Stimulated activated CD8-positive, alpha-beta memory T cell treated with anti-CD3 and anti-CD28 coated beads, Interleukin-7, amount 100 ng/mL, for 4 hours (primary cell): ENCODE data around the gene SHOX.

Experiments used
- DNase-seq, 2 donors: peaks; one replicate each; pipeline ENCODE4 v3.0.0-alpha.2; 2020; ENCODE audit warnings: low read depth in 2 of 2

Gene SHOX

DNA sequence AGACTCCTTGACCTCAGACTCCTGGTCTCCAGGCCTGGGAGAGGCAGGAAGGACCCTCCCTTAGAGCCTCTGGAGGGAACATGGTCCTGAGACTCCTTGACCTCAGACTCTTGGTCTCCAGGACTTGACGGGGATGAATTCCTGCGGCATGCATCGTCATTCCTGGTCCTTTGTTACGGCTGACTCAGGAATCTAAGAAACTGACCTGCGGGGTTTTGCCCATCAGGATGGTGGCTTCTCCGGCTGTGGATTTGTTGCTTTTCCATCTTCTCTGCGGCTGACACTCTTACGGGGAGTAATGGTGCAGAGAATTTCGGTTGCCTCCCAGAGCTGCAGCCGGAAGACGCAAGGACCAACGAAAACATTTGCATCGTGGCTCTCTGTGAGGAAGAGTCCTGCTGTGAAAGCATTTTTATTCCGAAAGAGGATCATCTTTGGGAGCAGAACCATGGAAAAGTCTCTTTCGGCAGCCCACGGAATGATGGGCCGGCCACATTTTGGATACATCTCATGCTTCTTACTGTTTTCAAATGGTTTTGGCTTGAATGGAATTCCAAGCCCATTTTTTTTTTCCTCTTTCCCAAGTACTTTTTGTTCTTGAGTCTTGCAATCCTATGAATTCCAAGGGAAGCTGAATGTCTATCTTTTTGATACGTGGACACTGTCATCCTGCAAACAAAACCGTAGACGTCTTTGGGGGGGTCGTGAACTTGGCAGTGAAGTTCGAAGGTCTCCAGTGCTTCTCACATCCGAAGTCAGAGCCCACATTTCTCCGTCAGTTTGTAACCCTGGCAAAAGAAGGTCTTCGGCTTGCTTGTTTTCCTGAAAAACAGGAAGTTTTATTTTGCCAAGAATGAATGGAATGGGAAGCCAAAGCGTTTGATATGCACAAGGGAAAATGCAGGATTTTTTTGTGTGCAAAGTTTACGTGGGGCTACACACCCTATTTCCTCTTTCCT lies 36.5 kb downstream of the SHOX start:
- DNase-seq: no peak

DNA sequence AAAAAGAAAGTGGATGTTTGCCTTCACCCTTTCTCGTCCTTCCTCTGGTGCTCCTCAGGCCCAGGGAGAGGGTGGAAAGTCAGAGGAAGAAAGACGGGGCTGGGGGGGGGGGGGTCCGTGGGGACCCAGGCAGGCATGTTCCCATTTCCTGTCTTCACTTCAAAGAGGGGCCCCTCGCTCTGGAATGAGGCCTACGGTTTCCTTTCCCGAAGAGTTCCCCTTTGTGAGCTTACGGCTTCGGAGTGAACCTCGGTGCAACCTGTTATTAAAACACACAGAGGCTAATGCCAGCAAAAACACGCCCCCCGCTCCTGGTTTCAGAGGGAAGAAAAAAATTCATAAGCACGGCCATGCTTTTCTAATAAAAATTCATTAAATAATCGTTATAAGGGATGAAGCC lies 40.1 kb downstream of the SHOX start:
- no peak for DNase-seq

DNA sequence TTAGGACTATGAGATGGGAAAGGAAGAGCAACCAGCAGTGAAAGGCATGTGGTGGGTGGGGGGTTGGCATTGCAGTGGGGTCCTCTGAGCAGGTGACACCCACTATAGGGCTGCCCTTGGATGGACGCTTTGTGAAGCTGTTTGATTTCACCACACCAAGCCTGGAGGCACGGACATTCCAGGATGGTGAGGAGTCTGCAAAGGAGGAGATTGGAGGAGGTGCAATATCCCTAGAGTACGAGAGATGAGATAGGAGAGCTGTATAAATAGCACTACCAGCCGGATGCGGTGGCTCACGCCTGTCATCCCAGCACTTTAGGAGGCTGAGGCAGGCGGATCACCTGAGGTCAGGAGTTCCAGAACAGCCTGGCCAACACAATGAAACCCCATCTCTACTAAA lies 42.3 kb downstream of the SHOX start:
- DNase-seq: no peak

DNA sequence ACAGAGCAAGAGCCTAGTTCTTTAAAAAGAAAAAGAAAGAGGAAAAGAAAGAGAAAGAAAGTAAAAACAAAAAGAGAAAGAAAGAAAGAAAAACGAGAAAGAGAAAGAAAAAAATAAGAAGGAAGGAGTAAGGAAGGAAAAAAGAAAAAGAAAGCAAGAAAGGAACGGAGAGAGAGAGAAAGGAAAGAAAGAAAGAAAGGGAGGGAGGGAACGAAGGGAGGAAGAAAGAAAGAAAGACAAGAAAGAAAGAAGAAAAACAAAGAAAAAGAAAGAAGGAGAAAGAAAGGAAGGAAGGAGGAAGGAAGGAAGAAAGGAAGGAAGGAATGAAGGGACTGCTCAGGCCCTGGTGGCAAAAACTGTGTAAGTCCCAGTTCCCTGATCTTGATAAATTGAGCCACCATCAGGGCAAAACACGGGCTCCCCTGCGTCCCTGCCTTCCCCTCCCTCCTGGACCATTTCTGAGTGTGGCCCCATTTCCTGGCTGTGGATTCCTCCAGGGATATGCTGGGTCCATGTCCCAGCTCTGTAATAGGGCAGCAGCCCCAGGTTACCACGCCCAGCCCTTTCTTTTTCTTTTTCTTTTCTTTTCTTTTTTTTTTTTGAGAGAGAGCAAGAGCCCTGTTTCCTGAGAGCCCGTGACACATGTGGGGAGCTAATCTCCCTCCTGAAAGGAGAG lies 44.8 kb downstream of the SHOX start:
- no peak for DNase-seq

DNA sequence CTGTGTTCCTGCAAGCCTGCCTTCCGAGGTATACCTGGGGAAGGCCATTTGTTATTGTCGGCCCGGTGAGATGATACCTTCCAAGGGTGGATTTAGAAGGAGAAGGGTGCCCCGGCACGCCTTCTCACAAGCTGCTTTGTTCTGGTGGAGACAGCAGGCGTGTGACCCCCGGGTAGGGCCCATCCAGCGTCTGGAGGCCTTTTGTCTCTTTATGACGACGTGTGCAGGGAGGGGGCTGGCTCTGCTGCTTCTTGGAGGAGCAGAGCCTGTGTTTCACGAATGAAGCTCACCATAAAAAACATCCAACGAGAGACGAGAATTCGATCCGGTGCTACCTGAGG lies 45.3 kb downstream of the SHOX start:
- no peak for DNase-seq

DNA sequence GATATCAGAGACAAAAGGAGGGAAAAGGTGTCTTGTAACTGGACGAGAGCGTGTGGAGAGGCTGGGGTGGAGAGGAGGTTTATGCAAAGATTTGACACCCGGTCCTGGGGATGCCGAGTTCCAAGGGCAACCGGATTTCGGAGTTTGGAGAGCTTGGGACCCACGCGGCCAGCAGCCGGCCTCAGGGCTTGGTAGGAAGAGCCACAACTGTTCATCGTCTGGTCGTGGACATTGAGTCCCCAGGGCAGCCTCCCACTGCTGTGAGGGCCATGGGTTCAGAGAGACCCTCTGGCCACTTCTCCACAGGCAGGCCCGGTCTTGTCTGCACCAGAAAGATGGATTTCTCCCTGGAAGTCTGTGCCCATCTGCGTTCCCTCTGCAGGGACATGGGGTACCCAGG lies 46.8 kb downstream of the SHOX start:
- no peak for DNase-seq

DNA sequence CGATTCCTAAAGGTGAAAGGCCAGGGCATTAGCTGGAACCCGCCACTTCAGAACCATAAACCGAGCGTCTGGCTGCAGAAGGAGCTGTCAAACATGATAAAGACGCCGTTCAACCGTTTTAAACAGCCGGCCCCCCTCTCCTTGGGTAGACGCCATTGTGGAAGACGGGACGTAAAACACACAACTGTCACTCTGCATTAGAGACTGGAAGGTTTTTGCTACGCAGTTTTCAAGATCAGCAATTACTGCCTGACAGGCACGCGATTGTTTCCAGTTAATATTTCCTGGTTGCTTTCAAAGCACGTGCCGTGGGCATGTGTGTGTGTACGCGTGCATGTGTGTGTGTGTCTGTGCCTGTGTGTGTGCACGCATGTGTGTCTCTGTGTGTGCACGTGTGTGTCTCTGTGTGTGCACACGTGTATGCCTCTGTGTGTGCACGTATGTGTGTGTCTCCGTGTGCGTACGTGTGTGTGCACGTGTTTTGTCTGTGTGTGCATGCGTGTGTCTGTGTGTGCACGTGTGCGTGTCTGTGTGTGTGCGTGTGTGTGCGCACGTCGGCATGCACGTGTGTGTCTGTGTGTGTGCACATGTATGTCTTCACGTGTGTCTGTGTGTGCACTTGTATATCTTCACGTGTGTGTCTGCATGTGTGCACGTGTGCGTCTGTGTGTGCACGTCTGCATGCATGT lies 48.8 kb downstream of the SHOX start:
- DNase-seq: no peak

DNA sequence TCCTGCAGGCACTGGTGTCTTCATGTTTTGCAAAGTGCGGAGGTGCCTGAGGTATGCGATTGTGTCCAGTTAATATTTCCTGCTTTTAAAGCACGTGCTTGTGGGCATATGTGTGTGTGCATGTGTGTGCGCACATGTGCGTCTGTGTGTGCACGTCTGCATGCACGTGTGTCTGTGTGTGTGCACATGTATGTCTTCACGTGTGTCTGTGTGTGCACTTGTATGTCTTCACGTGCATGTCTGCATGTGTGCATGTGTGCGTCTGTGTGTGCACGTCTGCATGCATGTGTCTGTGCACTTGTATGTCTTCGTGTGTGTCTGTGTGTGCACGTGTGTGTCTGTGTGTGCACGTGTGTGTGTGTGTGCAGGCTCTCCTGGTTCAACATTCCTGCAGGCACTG lies 49.5 kb downstream of the SHOX start:
- DNase-seq: no peak

DNA sequence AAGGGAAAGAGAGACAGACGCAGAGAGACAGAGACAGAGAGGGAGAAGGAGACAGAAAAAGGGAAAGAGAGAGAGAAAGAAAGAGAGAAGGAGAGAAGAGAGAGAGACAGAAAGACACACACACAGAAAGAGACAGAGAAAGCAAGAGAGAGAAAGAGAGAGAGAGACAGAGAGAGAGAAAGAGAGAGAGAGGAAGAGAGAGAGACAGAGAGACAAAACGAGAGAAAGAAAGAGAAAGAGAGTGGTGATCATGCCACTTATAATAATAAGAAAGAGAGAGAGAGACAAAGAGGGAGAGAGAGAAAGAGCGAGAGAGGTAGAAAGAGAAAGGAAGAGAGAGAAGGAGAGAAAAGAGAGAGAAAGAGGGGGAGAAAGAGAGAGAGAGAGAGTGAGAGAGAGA lies 51.4 kb downstream of the SHOX start:
- no peak for DNase-seq

DNA sequence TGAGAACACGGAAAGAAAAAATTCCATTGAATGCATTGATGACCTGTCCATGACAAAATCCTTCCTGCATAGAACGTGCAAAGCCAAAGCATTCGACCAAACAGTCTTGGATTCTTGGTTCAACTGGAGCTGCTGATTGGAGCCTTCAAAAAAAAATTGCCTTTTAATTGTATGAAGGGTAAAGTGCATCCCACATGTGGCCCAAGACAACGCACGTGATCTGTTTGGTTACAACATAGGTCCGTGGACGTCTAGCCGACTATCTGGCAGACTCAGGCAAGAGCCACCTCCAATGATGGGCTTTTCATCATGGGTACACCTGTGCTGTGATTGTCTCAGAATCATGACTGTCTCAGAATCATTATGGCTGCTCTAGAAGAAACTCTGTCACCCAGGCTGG lies 52.3 kb downstream of the SHOX start:
- DNase-seq: no peak

DNA sequence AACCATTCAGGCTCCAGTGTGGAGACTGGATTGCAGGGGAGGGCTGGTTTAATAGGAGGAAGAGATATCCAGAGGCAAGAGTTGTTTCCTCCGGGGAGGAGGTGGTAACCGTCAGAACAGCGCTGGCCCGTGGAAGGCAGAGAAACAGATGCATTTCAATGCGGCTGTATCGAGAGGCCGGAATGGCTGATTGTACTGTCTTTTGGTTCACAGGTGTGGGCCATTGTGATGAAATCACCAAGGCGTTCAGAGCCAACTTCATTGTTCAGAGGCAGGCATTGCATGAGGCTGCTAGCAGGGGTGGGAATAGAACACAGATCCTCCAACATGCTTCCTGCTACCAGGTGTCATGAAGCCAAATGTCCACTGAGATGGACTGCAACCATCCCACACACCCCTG lies 53.0 kb downstream of the SHOX start:
- no peak for DNase-seq

DNA sequence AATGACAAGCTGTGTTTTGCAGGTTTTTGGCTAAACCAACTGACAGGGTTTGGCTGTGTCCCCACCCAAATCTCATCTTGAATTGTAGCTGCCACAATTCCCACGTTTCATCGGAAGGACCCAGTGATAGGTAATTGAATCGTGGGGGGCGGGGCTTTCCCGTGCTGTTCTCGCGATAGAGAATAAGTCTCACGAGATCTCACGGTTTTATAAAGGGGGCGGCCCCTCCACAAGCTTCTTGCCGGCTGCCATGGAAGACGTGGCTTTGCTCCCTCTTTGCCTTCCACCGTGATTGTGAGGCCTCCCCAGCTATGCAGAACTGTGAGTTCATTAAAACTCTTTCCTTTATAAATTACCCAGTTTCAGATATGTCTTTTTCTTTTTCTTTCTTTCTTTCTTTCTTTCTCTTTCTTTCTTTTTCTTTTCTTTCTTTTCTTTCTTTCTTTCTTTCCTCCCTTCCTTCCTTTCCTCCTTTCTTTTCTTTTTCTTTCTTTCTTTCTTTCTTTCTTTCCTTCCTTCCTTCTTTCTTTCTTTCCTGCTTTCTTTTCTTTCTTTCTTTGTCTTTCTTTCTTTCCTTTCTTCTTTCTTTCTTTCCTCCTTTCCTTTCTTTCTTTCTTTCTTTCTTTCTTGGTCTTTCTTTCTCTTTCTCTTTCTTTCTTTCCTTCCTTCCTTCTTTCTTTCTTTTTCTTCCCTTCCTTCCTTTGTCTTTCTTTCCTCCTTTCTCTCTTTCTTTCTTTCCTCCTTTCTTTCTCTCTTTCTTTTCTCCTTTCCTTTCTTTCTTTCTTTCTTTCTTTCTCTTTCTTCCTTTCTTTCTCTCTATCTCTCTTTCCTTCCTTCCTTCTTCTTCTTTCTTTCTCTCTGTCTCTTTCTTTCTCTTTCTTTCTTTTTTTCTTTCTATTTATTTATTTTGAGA lies 54.8 kb downstream of the SHOX start:
- no peak for DNase-seq

DNA sequence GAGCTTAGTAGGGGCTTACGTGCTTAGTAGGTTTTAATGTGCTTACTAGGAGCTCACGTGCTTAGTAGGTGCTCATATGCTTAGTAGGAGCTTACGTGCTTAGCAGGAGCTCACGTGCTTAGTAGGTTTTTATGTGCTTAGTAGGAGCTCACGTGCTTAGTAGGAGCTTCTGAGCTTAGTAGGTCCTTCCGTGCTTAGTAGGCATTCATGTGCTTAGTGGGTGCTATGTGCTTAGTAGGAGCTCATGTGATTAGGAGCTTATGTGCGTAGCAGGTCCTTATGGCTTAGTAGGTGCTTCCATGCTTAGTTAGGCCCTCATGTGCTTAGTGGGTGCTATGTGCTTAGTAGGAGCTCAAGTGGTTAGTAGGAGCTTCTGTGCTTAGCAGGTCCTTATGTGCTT lies 59.4 kb downstream of the SHOX start:
- no peak for DNase-seq

DNA sequence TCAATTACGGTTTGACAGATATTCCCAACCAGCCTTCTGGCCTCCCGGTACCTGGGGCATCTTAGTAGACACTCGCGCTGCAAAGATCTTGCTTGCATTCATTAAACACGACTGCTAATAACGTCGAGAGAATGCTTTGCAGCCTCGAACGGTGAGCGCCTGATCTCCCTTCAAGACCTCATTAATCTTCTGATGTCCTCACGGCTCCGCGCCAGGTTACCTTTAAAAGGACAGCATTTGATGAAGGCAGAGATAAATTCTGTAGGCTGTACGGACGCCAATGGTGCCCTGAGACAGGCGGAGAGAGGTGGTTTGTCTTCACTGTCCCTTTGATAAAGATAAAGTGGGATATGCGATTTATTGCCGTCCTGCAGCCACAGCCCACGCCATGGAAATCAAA lies 64.2 kb downstream of the SHOX start:
- no peak for DNase-seq

DNA sequence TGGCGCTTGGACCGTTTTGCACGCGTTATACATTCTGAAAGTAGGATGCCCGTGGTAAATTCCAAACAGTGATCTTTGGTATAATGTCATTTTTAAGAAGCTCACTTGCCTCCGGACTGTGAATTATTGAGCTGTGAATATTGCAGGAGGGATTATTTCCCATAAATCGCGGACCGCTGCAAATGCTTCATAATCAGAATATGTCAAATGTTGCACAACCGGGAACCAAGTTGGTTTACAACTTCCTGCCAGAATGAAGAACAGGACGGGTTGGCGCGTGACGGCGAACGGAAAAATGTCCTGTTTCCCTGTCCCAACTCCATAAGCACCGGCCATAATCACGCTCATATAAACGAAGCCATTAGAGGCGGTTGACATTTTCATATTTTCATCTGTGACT lies 67.6 kb downstream of the SHOX start:
- DNase-seq: no peak

DNA sequence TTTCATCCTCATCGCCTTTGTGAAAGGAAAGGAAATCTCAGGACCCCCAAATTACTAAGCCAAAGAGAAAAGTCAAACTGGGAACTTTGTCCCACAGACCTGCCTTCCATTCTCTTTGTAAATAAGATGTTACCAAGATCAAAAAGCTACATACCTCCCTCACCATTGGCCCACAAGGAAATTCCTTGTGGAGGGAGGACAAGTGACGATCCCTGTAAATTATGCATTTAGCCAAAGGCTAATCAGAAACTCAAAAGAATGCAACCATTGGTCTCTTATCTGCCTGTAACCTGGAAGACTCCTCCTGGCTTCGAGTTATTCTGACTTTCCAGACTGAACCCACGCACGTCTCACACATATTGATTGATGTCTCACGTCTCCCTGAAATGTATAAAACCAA lies 70.3 kb downstream of the SHOX start:
- no peak for DNase-seq

DNA sequence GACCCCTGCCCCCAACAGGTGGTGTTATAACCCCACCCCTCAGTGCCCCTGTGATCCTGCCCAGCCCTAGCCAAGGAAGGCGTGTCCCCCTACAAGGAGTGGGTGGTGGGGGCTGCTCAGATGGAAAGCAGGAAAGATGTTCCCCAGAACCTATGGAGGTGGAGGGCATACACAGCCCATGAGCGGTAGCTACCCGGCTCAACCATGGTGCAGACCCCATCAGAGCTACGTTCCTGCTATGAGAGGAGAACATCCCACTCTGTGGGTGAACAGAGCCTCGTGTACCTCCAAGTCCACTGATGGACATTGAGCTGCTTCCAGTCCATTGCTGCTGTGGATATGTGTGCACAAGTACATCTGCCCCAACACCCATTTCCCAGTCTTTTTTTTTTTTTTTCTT lies 71.1 kb downstream of the SHOX start:
- no peak for DNase-seq

DNA sequence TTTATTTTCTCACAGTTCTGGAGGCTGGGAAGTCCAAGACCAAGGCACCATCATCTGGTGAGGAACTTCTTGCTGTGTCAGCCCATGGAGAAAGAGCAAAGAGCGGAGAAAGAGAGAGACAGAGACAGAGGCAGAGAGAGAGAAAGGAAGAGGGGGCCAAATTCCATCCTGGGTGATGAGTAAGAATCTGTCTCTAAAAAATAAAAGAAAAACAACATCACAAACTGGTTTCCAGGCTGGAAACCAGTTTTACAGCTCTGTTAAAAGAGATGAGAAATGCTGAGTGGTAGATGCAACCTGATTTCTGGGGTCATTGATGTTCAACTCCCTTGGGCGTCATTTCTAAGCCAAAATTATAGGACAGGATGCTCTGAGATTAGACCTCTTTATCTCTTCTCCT lies 72.9 kb downstream of the SHOX start:
- no peak for DNase-seq

DNA sequence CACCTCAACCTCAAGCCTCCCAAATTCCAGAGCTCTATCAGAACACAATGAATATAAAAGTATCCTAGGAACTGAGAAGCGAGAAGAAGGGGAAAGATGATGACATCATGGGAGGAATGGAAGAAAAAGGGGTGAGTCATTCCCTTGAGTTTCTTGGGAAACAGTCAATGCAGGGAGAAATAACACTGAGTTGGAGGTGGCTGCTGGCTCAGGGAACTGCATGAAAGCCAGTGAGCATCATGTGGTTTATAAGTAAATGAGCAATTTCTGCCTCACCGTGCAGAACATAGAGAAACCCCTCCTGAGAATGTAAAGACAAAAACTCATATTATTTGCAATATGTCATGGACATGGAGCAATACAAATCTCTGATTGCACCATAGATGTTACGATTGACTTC lies 73.3 kb downstream of the SHOX start:
- DNase-seq: no peak
